GM23338 (cell line): ENCODE measurements around the gene CFAP410. TPM values are rescaled to one million over a fixed set of nuclear protein-coding genes. Genes with fewer than 3 reads are reported as not detected.

Experiments used
- ATAC-seq: fragments of 200-7000 bp; cut with Tn5 transposase; 3 replicates; pipeline ENCODE4 v1.9.1; 2020
- DNase-seq: peaks from one replicate; pipeline ENCODE4 v3.0.0-alpha.2; 2015; ENCODE audit warnings: low spot score
- H2AFZ ChIP-seq: fragments of 200-600 bp; sonication (generic); 2 replicates; pipeline ENCODE4 v1.8.0; 2016; ENCODE audit warnings: antibody characterized with exemption, mild to moderate bottlenecking, moderate library complexity
- H3F3A ChIP-seq: fragments of 200-600 bp; sonication (generic); replicated peaks from 2 replicates; pipeline ENCODE4 v1.8.0; 2017; ENCODE audit warnings: antibody characterized with exemption, mixed run types, low read depth
- H3K27ac ChIP-seq: fragments of 200-600 bp; sonication (generic); 2 replicates; pipeline ENCODE4 v1.6.1; 2016; ENCODE audit warnings: low read depth
- H3K27me3 ChIP-seq: fragments of 200-600 bp; sonication (generic); 2 replicates; pipeline ENCODE4 v1.8.0; 2016; ENCODE audit warnings: mild to moderate bottlenecking, mixed run types, moderate library complexity; ENCODE audit not compliant: insufficient read depth
- H3K36me3 ChIP-seq: fragments of 200-600 bp; sonication (generic); 2 replicates; pipeline ENCODE4 v1.8.0; 2016; ENCODE audit warnings: mild to moderate bottlenecking; ENCODE audit not compliant: insufficient read depth
- H3K4me1 ChIP-seq: fragments of 200-600 bp; sonication (generic); 2 replicates; pipeline ENCODE4 v1.8.0; 2016; ENCODE audit warnings: mild to moderate bottlenecking, moderate library complexity; ENCODE audit not compliant: insufficient read depth
- H3K4me2 ChIP-seq: fragments of 200-600 bp; sonication (generic); 2 replicates; pipeline ENCODE4 v1.7.1; 2017; ENCODE audit warnings: mixed run types
- H3K4me3 ChIP-seq: fragments of 200-600 bp; sonication (generic); 2 replicates; pipeline ENCODE4 v1.6.1; 2016; ENCODE audit warnings: mixed run types
- H3K79me2 ChIP-seq: fragments of 200-600 bp; sonication (generic); replicated peaks from 2 replicates; pipeline ENCODE4 v1.8.0; 2017; ENCODE audit warnings: mild to moderate bottlenecking; ENCODE audit not compliant: insufficient read depth
- H3K9me2 ChIP-seq: fragments of 200-600 bp; sonication (generic); 2 replicates; pipeline ENCODE4 v1.8.0; 2017; ENCODE audit not compliant: insufficient read depth
- H4K20me1 ChIP-seq: fragments of 200-600 bp; sonication (generic); replicated peaks from 2 replicates; pipeline ENCODE4 v1.8.0; 2017; ENCODE audit warnings: mild to moderate bottlenecking; ENCODE audit not compliant: insufficient read depth
- H3K27ac Mint-ChIP-seq: 2 replicates; pipeline ENCODE4 v1.8.0; 2020; ENCODE audit warnings: inconsistent platforms, mild to moderate bottlenecking, moderate library complexity, mixed read lengths
- H3K27me3 Mint-ChIP-seq: 3 replicates; pipeline ENCODE4 v1.8.0; 2022; ENCODE audit warnings: low read depth, mild to moderate bottlenecking, moderate library complexity, mixed read lengths, inconsistent platforms; ENCODE audit not compliant: insufficient read depth, poor library complexity
- H3K36me3 Mint-ChIP-seq: 3 replicates; pipeline ENCODE4 v1.8.0; 2021; ENCODE audit warnings: low read depth, mild to moderate bottlenecking, inconsistent platforms, moderate library complexity, mixed read lengths
- H3K4me1 Mint-ChIP-seq: 3 replicates; pipeline ENCODE4 v1.8.0; 2020; ENCODE audit warnings: mild to moderate bottlenecking, inconsistent platforms, mixed read lengths
- H3K4me3 Mint-ChIP-seq: 3 replicates; pipeline ENCODE4 v1.8.0; 2021; ENCODE audit warnings: moderate library complexity, mild to moderate bottlenecking, inconsistent platforms, mixed read lengths
- H3K9me3 Mint-ChIP-seq: 3 replicates; pipeline ENCODE4 v1.8.0; 2020; ENCODE audit warnings: moderate library complexity, mild to moderate bottlenecking, inconsistent platforms, mixed read lengths
- CREB1 ChIP-seq: fragments of 250-450 bp; sonication (Bioruptor Pico); IDR thresholded peaks from 2 replicates; pipeline ENCODE4 v1.5.0; 2020; ENCODE audit warnings: low read depth, mild to moderate bottlenecking, moderate library complexity
- EZH2 ChIP-seq: fragments of 200-600 bp; sonication (generic); IDR thresholded peaks from one replicate; pipeline ENCODE4 v1.8.0; 2017; ENCODE audit warnings: antibody characterized with exemption, mild to moderate bottlenecking, low read depth; ENCODE audit not compliant: unreplicated experiment
- EZH2phosphoT487 ChIP-seq: fragments of 200-600 bp; sonication (generic); IDR thresholded peaks from one replicate; pipeline ENCODE4 v1.8.1; 2018; ENCODE audit warnings: antibody characterized with exemption; ENCODE audit not compliant: unreplicated experiment
- JUNB ChIP-seq: IDR thresholded peaks from one replicate; pipeline ENCODE4 v1.6.1; 2016; ENCODE audit warnings: antibody characterized with exemption; ENCODE audit not compliant: unreplicated experiment
- NANOG ChIP-seq: IDR thresholded peaks from 2 replicates; pipeline ENCODE4 v1.6.1; 2016; ENCODE audit warnings: antibody characterized with exemption, borderline replicate concordance
- POLR2AphosphoS5 ChIP-seq: IDR thresholded peaks from 2 replicates; pipeline ENCODE4 v1.6.1; 2016; ENCODE audit warnings: antibody characterized with exemption, low read depth
- REST ChIP-seq: IDR thresholded peaks from one replicate; pipeline ENCODE4 v1.6.1; 2018; ENCODE audit warnings: antibody characterized with exemption; ENCODE audit not compliant: unreplicated experiment
- STAT1 ChIP-seq: IDR thresholded peaks from one replicate; pipeline ENCODE4 v1.6.1; 2016; ENCODE audit warnings: antibody characterized with exemption; ENCODE audit not compliant: unreplicated experiment
- ZNF114 ChIP-seq: fragments of 250-450 bp; sonication (Bioruptor Pico); IDR thresholded peaks from 2 replicates; pipeline ENCODE4 v1.5.0; 2020; ENCODE audit warnings: mild to moderate bottlenecking, moderate library complexity
- ZNF331 ChIP-seq: fragments of 250-450 bp; sonication (Bioruptor Pico); IDR thresholded peaks from 2 replicates; pipeline ENCODE4 v1.5.0; 2020; ENCODE audit warnings: low read depth, mild to moderate bottlenecking, moderate library complexity
- polyA plus RNA-seq: library from polyadenylated mRNA; unstranded; fragments of >200 nt; fragmentation: Nextera tagmentation; extraction: Ambion mirVana; gene quantifications from 2 replicates; pipeline ENCODE4 v1.2.1, GENCODE V29; 2016
- total RNA-seq: library from RNA; depleted of rRNA; stranded (reverse); fragments of >200 nt; shearing (Covaris generic); gene quantifications from 2 replicates; pipeline ENCODE4 v1.2.3, GENCODE V29; 2014
- TF ChIP-seq, protein P1 (sequence below), 2 experiments: fragments of 200-600 bp in 1 of 2; sonication (generic) in 1 of 2; conservative IDR thresholded peaks; 2 replicates each; pipeline versions ENCODE4 v1.5.1 to v1.6.1; 2016 to 2017; ENCODE audit warnings: antibody characterized with exemption in 2 of 2, low read depth in 2 of 2, mild to moderate bottlenecking in 2 of 2, moderate library complexity in 1 of 2
- TF ChIP-seq, protein P2 (sequence below): IDR thresholded peaks from 2 replicates; pipeline ENCODE4 v1.6.1; 2016; ENCODE audit warnings: antibody characterized with exemption
- TF ChIP-seq, protein P3 (sequence below): fragments of 250-450 bp; sonication (Bioruptor Pico); IDR thresholded peaks from 2 replicates; pipeline ENCODE4 v1.5.0; 2020; ENCODE audit warnings: mild to moderate bottlenecking, moderate library complexity

CFAP410 gene
- total and polyA plus RNA-seq, 2 experiments from 2014 or later: 11.0 to 24.0 TPM

GRCh38 chr21:44353191-44353970, 14.2 kb upstream of the CFAP410 start, which contains the start of gene TRPM2:
Gene TRPM2 (plus strand): TSS chr21:44353621. CDS start chr21:44353701, 80 bp downstream.
- Mint-ChIP-seq H3K27me3 (peaks cover 33% of the 10 kb centered on the region), H3K9me3 (no peaks in the 10 kb centered on the region), H3K4me1 (no peaks in the 10 kb centered on the region; the same call in 2 of the 3 replicates), H3K4me3 (no peak within 1 kb of the TSS), H3K27ac (no peak within 1 kb of the TSS), H3K36me3 (no peaks in the 10 kb centered on the region)
- H2AFZ ChIP-seq: no peak within 1 kb of the TSS
- ATAC-seq (no peak), DNase-seq (no peak)
- TF ChIP-seq EZH2 (no peak), POLR2AphosphoS5 (no peak), ZNF331 (no peak), JUNB (no peak), NANOG (no peak), ZNF114 (CRISPR knock-in tag) (no peak), REST (no peak), EZH2phosphoT487 (no peak), CREB1 (CRISPR knock-in tag) (no peak), STAT1 (no peak)
- TF ChIP-seq, protein P1, sequence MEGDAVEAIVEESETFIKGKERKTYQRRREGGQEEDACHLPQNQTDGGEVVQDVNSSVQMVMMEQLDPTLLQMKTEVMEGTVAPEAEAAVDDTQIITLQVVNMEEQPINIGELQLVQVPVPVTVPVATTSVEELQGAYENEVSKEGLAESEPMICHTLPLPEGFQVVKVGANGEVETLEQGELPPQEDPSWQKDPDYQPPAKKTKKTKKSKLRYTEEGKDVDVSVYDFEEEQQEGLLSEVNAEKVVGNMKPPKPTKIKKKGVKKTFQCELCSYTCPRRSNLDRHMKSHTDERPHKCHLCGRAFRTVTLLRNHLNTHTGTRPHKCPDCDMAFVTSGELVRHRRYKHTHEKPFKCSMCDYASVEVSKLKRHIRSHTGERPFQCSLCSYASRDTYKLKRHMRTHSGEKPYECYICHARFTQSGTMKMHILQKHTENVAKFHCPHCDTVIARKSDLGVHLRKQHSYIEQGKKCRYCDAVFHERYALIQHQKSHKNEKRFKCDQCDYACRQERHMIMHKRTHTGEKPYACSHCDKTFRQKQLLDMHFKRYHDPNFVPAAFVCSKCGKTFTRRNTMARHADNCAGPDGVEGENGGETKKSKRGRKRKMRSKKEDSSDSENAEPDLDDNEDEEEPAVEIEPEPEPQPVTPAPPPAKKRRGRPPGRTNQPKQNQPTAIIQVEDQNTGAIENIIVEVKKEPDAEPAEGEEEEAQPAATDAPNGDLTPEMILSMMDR (conservative IDR thresholded peaks at IDR 0.05; ENCODE audit: low read depth in 2 of 2): no peak
- TF ChIP-seq, protein P2, sequence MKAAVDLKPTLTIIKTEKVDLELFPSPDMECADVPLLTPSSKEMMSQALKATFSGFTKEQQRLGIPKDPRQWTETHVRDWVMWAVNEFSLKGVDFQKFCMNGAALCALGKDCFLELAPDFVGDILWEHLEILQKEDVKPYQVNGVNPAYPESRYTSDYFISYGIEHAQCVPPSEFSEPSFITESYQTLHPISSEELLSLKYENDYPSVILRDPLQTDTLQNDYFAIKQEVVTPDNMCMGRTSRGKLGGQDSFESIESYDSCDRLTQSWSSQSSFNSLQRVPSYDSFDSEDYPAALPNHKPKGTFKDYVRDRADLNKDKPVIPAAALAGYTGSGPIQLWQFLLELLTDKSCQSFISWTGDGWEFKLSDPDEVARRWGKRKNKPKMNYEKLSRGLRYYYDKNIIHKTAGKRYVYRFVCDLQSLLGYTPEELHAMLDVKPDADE: no peak
- TF ChIP-seq, protein P3, sequence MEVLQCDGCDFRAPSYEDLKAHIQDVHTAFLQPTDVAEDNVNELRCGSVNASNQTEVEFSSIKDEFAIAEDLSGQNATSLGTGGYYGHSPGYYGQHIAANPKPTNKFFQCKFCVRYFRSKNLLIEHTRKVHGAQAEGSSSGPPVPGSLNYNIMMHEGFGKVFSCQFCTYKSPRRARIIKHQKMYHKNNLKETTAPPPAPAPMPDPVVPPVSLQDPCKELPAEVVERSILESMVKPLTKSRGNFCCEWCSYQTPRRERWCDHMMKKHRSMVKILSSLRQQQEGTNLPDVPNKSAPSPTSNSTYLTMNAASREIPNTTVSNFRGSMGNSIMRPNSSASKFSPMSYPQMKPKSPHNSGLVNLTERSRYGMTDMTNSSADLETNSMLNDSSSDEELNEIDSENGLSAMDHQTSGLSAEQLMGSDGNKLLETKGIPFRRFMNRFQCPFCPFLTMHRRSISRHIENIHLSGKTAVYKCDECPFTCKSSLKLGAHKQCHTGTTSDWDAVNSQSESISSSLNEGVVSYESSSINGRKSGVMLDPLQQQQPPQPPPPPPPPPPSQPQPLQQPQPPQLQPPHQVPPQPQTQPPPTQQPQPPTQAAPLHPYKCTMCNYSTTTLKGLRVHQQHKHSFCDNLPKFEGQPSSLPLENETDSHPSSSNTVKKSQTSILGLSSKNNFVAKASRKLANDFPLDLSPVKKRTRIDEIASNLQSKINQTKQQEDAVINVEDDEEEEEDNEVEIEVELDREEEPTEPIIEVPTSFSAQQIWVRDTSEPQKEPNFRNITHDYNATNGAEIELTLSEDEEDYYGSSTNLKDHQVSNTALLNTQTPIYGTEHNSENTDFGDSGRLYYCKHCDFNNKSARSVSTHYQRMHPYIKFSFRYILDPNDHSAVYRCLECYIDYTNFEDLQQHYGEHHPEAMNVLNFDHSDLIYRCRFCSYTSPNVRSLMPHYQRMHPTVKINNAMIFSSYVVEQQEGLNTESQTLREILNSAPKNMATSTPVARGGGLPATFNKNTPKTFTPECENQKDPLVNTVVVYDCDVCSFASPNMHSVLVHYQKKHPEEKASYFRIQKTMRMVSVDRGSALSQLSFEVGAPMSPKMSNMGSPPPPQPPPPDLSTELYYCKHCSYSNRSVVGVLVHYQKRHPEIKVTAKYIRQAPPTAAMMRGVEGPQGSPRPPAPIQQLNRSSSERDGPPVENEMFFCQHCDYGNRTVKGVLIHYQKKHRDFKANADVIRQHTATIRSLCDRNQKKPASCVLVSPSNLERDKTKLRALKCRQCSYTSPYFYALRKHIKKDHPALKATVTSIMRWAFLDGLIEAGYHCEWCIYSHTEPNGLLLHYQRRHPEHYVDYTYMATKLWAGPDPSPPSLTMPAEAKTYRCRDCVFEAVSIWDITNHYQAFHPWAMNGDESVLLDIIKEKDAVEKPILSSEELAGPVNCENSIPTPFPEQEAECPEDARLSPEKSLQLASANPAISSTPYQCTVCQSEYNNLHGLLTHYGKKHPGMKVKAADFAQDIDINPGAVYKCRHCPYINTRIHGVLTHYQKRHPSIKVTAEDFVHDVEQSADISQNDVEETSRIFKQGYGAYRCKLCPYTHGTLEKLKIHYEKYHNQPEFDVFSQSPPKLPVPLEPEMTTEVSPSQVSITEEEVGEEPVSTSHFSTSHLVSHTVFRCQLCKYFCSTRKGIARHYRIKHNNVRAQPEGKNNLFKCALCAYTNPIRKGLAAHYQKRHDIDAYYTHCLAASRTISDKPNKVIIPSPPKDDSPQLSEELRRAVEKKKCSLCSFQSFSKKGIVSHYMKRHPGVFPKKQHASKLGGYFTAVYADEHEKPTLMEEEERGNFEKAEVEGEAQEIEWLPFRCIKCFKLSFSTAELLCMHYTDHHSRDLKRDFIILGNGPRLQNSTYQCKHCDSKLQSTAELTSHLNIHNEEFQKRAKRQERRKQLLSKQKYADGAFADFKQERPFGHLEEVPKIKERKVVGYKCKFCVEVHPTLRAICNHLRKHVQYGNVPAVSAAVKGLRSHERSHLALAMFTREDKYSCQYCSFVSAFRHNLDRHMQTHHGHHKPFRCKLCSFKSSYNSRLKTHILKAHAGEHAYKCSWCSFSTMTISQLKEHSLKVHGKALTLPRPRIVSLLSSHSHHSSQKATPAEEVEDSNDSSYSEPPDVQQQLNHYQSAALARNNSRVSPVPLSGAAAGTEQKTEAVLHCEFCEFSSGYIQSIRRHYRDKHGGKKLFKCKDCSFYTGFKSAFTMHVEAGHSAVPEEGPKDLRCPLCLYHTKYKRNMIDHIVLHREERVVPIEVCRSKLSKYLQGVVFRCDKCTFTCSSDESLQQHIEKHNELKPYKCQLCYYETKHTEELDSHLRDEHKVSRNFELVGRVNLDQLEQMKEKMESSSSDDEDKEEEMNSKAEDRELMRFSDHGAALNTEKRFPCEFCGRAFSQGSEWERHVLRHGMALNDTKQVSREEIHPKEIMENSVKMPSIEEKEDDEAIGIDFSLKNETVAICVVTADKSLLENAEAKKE (CRISPR knock-in tag): no peak
- H3K4me3 ChIP-seq: no peak within 1 kb of the TSS
- no peaks in the 10 kb centered on the region for H3K36me3 ChIP-seq
- H3K4me1 ChIP-seq: no peaks in the 10 kb centered on the region; the same call in 1 of the 2 replicates
- H4K20me1 ChIP-seq: no peaks in the 10 kb centered on the region
- peaks cover 33% of the 10 kb centered on the region for H3K27me3 ChIP-seq
- H3K27ac ChIP-seq: no peak within 1 kb of the TSS
- no peaks in the 10 kb centered on the region for H3K79me2 ChIP-seq
- no peaks in the 10 kb centered on the region for H3K9me2 ChIP-seq
- no peak within 1 kb of the TSS for H3K4me2 ChIP-seq
- no peaks in the 10 kb centered on the region for H3F3A ChIP-seq
